HFFc6 (cell line): ENCODE measurements around the gene LRP1B. TPM values are rescaled to one million over a fixed set of nuclear protein-coding genes. Genes with fewer than 3 reads are reported as not detected.

ENCODE experiments used
- DNase-seq: peaks from one replicate; pipeline ENCODE4 v3.0.0-alpha.2; 2018
- H3K27ac Mint-ChIP-seq: 2 replicates; pipeline ENCODE4 v1.8.0; 2020; ENCODE audit warnings: mild to moderate bottlenecking, mixed read lengths
- H3K27me3 Mint-ChIP-seq: 2 replicates; pipeline ENCODE4 v1.8.0; 2021; ENCODE audit warnings: mild to moderate bottlenecking, moderate library complexity, mixed read lengths; ENCODE audit not compliant: insufficient read depth
- H3K36me3 Mint-ChIP-seq: 2 replicates; pipeline ENCODE4 v1.8.0; 2021; ENCODE audit warnings: low read depth, mixed read lengths
- H3K4me1 Mint-ChIP-seq: 2 replicates; pipeline ENCODE4 v1.8.0; 2020; ENCODE audit warnings: low read depth, mixed read lengths
- H3K4me3 Mint-ChIP-seq: 2 replicates; pipeline ENCODE4 v1.8.0; 2020; ENCODE audit warnings: mild to moderate bottlenecking, moderate library complexity, mixed read lengths
- H3K9me3 Mint-ChIP-seq: 2 replicates; pipeline ENCODE4 v1.8.0; 2020; ENCODE audit warnings: mild to moderate bottlenecking, mixed read lengths
- CTCF ChIP-seq: fragments of 200-600 bp; sonication (generic); IDR thresholded peaks from 2 replicates; pipeline ENCODE4 v1.5.0; 2021; ENCODE audit warnings: antibody characterized with exemption, mild to moderate bottlenecking
- total RNA-seq, 6 experiments: library from RNA; stranded (reverse); fragmentation: NEBNext Ultra II Directional; extraction: Animal tissue kit (Norgen Biotek cat#: 25700); gene quantifications; 2 replicates in 1 of 6; 3 replicates in 5 of 6; pipeline ENCODE4 v1.2.3, GENCODE V29; 2021

LRP1B gene
- total RNA-seq, 6 experiments from 2014 or later = not detected

- no peaks in the 10 kb centered on the region for H3K36me3 Mint-ChIP-seq
- no peaks in the 10 kb centered on the region for H3K4me1 Mint-ChIP-seq
- no peak for DNase-seq
- H3K27me3 Mint-ChIP-seq = no peaks in the 10 kb centered on the region
- H3K27ac Mint-ChIP-seq = no peak overlapping the region
- TF ChIP-seq CTCF = no peak
- H3K4me3 Mint-ChIP-seq = no peak overlapping the region
- H3K9me3 Mint-ChIP-seq = peaks cover 27% of the 10 kb centered on the region
Observed at GRCh38 chr2:141639809-141640208, 491.0 kb downstream of the LRP1B start.

GRCh38 chr2:141633132-141633531 lies 497.7 kb downstream of the LRP1B start:
- Mint-ChIP-seq H3K9me3 (peaks cover 32% of the 10 kb centered on the region), H3K36me3 (no peaks in the 10 kb centered on the region), H3K4me1 (no peaks in the 10 kb centered on the region), H3K4me3 (no peak overlapping the region), H3K27me3 (no peaks in the 10 kb centered on the region), H3K27ac (no peak overlapping the region)
- DNase-seq = no peak
- TF ChIP-seq CTCF = no peak

- H3K4me3 Mint-ChIP-seq = no peak overlapping the region
- no peaks in the 10 kb centered on the region for H3K27me3 Mint-ChIP-seq
- no peak for TF ChIP-seq CTCF
- no peak for DNase-seq
- peaks cover 42% of the 10 kb centered on the region for H3K9me3 Mint-ChIP-seq
- H3K27ac Mint-ChIP-seq = no peak overlapping the region
- H3K36me3 Mint-ChIP-seq = no peaks in the 10 kb centered on the region
- H3K4me1 Mint-ChIP-seq = no peaks in the 10 kb centered on the region
Observed at GRCh38 chr2:141630407-141630930, 500.3 kb downstream of the LRP1B start.

GRCh38 chr2:141620372-141620771 lies 510.4 kb downstream of the LRP1B start:
- Mint-ChIP-seq H3K36me3 (peaks cover 3% of the 10 kb centered on the region; the same call in 1 of the 2 replicates), H3K4me1 (no peaks in the 10 kb centered on the region)
- TF ChIP-seq CTCF = no peak

GRCh38 chr2:141618457-141618856 lies 512.4 kb downstream of the LRP1B start:
- H3K9me3 Mint-ChIP-seq = peaks cover 19% of the 10 kb centered on the region
- no peaks in the 10 kb centered on the region for H3K4me1 Mint-ChIP-seq
- H3K4me3 Mint-ChIP-seq = no peak overlapping the region
- H3K27ac Mint-ChIP-seq = no peak overlapping the region
- DNase-seq = no peak
- no peaks in the 10 kb centered on the region; the same call in 1 of the 2 replicates for H3K36me3 Mint-ChIP-seq
- no peaks in the 10 kb centered on the region for H3K27me3 Mint-ChIP-seq
- TF ChIP-seq CTCF = no peak

More at GRCh38 chr2:141620372-141620771, 510.4 kb downstream of the LRP1B start:
- Mint-ChIP-seq H3K27ac (no peak overlapping the region), H3K27me3 (no peaks in the 10 kb centered on the region), H3K4me3 (no peak overlapping the region), H3K9me3 (peaks cover 20% of the 10 kb centered on the region)
- no peak for DNase-seq

- Mint-ChIP-seq H3K4me3 (no peak overlapping the region), H3K4me1 (no peaks in the 10 kb centered on the region), H3K27me3 (no peaks in the 10 kb centered on the region), H3K9me3 (peaks cover 37% of the 10 kb centered on the region), H3K36me3 (no peaks in the 10 kb centered on the region; the same call in 1 of the 2 replicates), H3K27ac (no peak overlapping the region)
- DNase-seq = no peak
- no peak for TF ChIP-seq CTCF
Observed at GRCh38 chr2:141611981-141612380, 518.8 kb downstream of the LRP1B start.
